ENCODE measurements around the gene INPP5K. TPM values are rescaled to one million over a fixed set of nuclear protein-coding genes. Genes with fewer than 3 reads are reported as not detected.
"Not testable (repeated sequence)": the region's sequence is repeated elsewhere in the genome, so short reads cannot be mapped to it uniquely, and the experiment has no call there.

The INPP5K gene
- total RNA-seq, 1 donor from 2014 or later: 23.0 TPM

GRCh38 chr17:1529863-1530262 is 13.5 kb upstream of the INPP5K start:
- H3K27me3 ChIP-seq (ENCODE audit: control insufficient read depth in 3 of 3, insufficient read depth in 3 of 3, low read length in 3 of 3): no peaks in the 10 kb centered on the region
- H3K9me3 ChIP-seq (ENCODE audit: control insufficient read depth in 3 of 3, low read length in 3 of 3): no peaks in the 10 kb centered on the region
- no peak overlapping the region for H3K9ac ChIP-seq (ENCODE audit: low read depth in 1 of 3, low read length in 3 of 3)
- no peak overlapping the region for H3K27ac ChIP-seq (ENCODE audit: low read depth, low read length)
- H3K4me3 ChIP-seq (ENCODE audit: low read length in 3 of 3): no peak overlapping the region
- H3K36me3 ChIP-seq (ENCODE audit: control insufficient read depth in 3 of 3, insufficient read depth in 3 of 3, low read length in 3 of 3): peaks cover 13 to 31% (median 22%) of the 10 kb centered on the region in 3 donors
- peaks cover 14 to 25% (median 24%) of the 10 kb centered on the region in 3 donors for H3K4me1 ChIP-seq (ENCODE audit: control insufficient read depth in 3 of 3, insufficient read depth in 3 of 3, low read length in 3 of 3)

GRCh38 chr17:1526876-1527275 is 10.5 kb upstream of the INPP5K start:
- H3K4me1 ChIP-seq (ENCODE audit: control insufficient read depth in 3 of 3, insufficient read depth in 3 of 3, low read length in 3 of 3); H3K4me3 ChIP-seq (ENCODE audit: low read length in 3 of 3); H3K9me3 ChIP-seq (ENCODE audit: control insufficient read depth in 3 of 3, low read length in 3 of 3); H3K9ac ChIP-seq (ENCODE audit: low read depth in 1 of 3, low read length in 3 of 3); H3K27ac ChIP-seq (ENCODE audit: low read depth, low read length); H3K27me3 ChIP-seq (ENCODE audit: control insufficient read depth in 3 of 3, insufficient read depth in 3 of 3, low read length in 3 of 3): not testable (repeated sequence)
- peaks cover 7 to 11% (median 11%) of the 10 kb centered on the region in 3 donors for H3K36me3 ChIP-seq (ENCODE audit: control insufficient read depth in 3 of 3, insufficient read depth in 3 of 3, low read length in 3 of 3)

- H3K4me1 ChIP-seq (ENCODE audit: control insufficient read depth in 3 of 3, insufficient read depth in 3 of 3, low read length in 3 of 3): peaks cover 12 to 33% (median 25%) of the 10 kb centered on the region in 3 donors
- H3K9ac ChIP-seq (ENCODE audit: low read depth in 1 of 3, low read length in 3 of 3): no peak overlapping the region
- peaks cover 11 to 14% (median 13%) of the 10 kb centered on the region in 3 donors for H3K36me3 ChIP-seq (ENCODE audit: control insufficient read depth in 3 of 3, insufficient read depth in 3 of 3, low read length in 3 of 3)
Measured at GRCh38 chr17:1522626-1523025, 6.2 kb upstream of the INPP5K start.

GRCh38 chr17:1521086-1521640 is 4.8 kb upstream of the INPP5K start:
- Histone ChIP-seq H3K9me3 (ENCODE audit: control insufficient read depth in 3 of 3, low read length in 3 of 3) (no peaks in the 10 kb centered on the region), H3K4me1 (ENCODE audit: control insufficient read depth in 3 of 3, insufficient read depth in 3 of 3, low read length in 3 of 3) (peaks cover 17 to 37% (median 27%) of the 10 kb centered on the region in 3 donors), H3K9ac (ENCODE audit: low read depth in 1 of 3, low read length in 3 of 3) (peak overlapping the region; percentile 15 to 73 (median 61)), H3K36me3 (ENCODE audit: control insufficient read depth in 3 of 3, insufficient read depth in 3 of 3, low read length in 3 of 3) (peaks cover 11 to 14% (median 13%) of the 10 kb centered on the region in 3 donors), H3K27me3 (ENCODE audit: control insufficient read depth in 3 of 3, insufficient read depth in 3 of 3, low read length in 3 of 3) (no peaks in the 10 kb centered on the region), H3K4me3 (ENCODE audit: low read length in 3 of 3) (peak overlapping the region in 2 of 3 donors; percentile 22 to 23), H3K27ac (ENCODE audit: low read depth, low read length) (peak overlapping the region; percentile 73)

More at GRCh38 chr17:1522626-1523025, 6.2 kb upstream of the INPP5K start:
- Histone ChIP-seq H3K9me3 (ENCODE audit: control insufficient read depth in 3 of 3, low read length in 3 of 3) (no peaks in the 10 kb centered on the region), H3K27me3 (ENCODE audit: control insufficient read depth in 3 of 3, insufficient read depth in 3 of 3, low read length in 3 of 3) (no peaks in the 10 kb centered on the region), H3K4me3 (ENCODE audit: low read length in 3 of 3) (no peak overlapping the region), H3K27ac (ENCODE audit: low read depth, low read length) (no peak overlapping the region)

- no peaks in the 10 kb centered on the region for H3K9me3 ChIP-seq (ENCODE audit: control insufficient read depth in 3 of 3, low read length in 3 of 3)
- H3K27me3 ChIP-seq (ENCODE audit: control insufficient read depth in 3 of 3, insufficient read depth in 3 of 3, low read length in 3 of 3): no peaks in the 10 kb centered on the region
- H3K27ac ChIP-seq (ENCODE audit: low read depth, low read length): no peak overlapping the region
- H3K9ac ChIP-seq (ENCODE audit: low read depth in 1 of 3, low read length in 3 of 3): no peak overlapping the region
- H3K4me3 ChIP-seq (ENCODE audit: low read length in 3 of 3): no peak overlapping the region
- H3K36me3 ChIP-seq (ENCODE audit: control insufficient read depth in 3 of 3, insufficient read depth in 3 of 3, low read length in 3 of 3): peaks cover 11 to 14% (median 13%) of the 10 kb centered on the region in 3 donors
- peaks cover 26 to 42% (median 33%) of the 10 kb centered on the region in 3 donors for H3K4me1 ChIP-seq (ENCODE audit: control insufficient read depth in 3 of 3, insufficient read depth in 3 of 3, low read length in 3 of 3)
Measured at GRCh38 chr17:1519678-1520077, 3.3 kb upstream of the INPP5K start.

- Histone ChIP-seq H3K27me3 (ENCODE audit: control insufficient read depth in 3 of 3, insufficient read depth in 3 of 3, low read length in 3 of 3) (no peaks in the 10 kb centered on the region), H3K9ac (ENCODE audit: low read depth in 1 of 3, low read length in 3 of 3) (no peak overlapping the region), H3K36me3 (ENCODE audit: control insufficient read depth in 3 of 3, insufficient read depth in 3 of 3, low read length in 3 of 3) (peaks cover 13 to 19% (median 16%) of the 10 kb centered on the region in 3 donors), H3K4me1 (ENCODE audit: control insufficient read depth in 3 of 3, insufficient read depth in 3 of 3, low read length in 3 of 3) (peaks cover 29 to 45% (median 40%) of the 10 kb centered on the region in 3 donors), H3K4me3 (ENCODE audit: low read length in 3 of 3) (no peak overlapping the region), H3K27ac (ENCODE audit: low read depth, low read length) (no peak overlapping the region), H3K9me3 (ENCODE audit: control insufficient read depth in 3 of 3, low read length in 3 of 3) (no peaks in the 10 kb centered on the region)
Measured at GRCh38 chr17:1518410-1518809, 2.0 kb upstream of the INPP5K start.

GRCh38 chr17:1515640-1516387 is 598 bp downstream of the INPP5K start:
- Histone ChIP-seq H3K4me1 (ENCODE audit: control insufficient read depth in 3 of 3, insufficient read depth in 3 of 3, low read length in 3 of 3) (peaks cover 46 to 57% (median 52%) of the 10 kb centered on the region in 3 donors), H3K9ac (ENCODE audit: low read depth in 1 of 3, low read length in 3 of 3) (peak overlapping the region; percentile 90 to 96 (median 93)), H3K36me3 (ENCODE audit: control insufficient read depth in 3 of 3, insufficient read depth in 3 of 3, low read length in 3 of 3) (peaks cover 16 to 21% (median 18%) of the 10 kb centered on the region in 3 donors), H3K27ac (ENCODE audit: low read depth, low read length) (peak overlapping the region; percentile 92), H3K4me3 (ENCODE audit: low read length in 3 of 3) (peak overlapping the region; percentile 88 to 95 (median 95)), H3K9me3 (ENCODE audit: control insufficient read depth in 3 of 3, low read length in 3 of 3) (no peaks in the 10 kb centered on the region), H3K27me3 (ENCODE audit: control insufficient read depth in 3 of 3, insufficient read depth in 3 of 3, low read length in 3 of 3) (no peaks in the 10 kb centered on the region)

- peak overlapping the region in 2 of 3 donors; percentile 39 to 64 for H3K9ac ChIP-seq (ENCODE audit: low read depth in 1 of 3, low read length in 3 of 3)
- no peak overlapping the region for H3K4me3 ChIP-seq (ENCODE audit: low read length in 3 of 3)
- H3K27me3 ChIP-seq (ENCODE audit: control insufficient read depth in 3 of 3, insufficient read depth in 3 of 3, low read length in 3 of 3): no peaks in the 10 kb centered on the region
- peaks cover 44 to 55% (median 52%) of the 10 kb centered on the region in 3 donors for H3K4me1 ChIP-seq (ENCODE audit: control insufficient read depth in 3 of 3, insufficient read depth in 3 of 3, low read length in 3 of 3)
- H3K36me3 ChIP-seq (ENCODE audit: control insufficient read depth in 3 of 3, insufficient read depth in 3 of 3, low read length in 3 of 3): peaks cover 26 to 28% (median 27%) of the 10 kb centered on the region in 3 donors
- no peaks in the 10 kb centered on the region for H3K9me3 ChIP-seq (ENCODE audit: control insufficient read depth in 3 of 3, low read length in 3 of 3)
- peak overlapping the region; percentile 62 for H3K27ac ChIP-seq (ENCODE audit: low read depth, low read length)
Measured at GRCh38 chr17:1512351-1512750, 4.1 kb downstream of the INPP5K start.

- Histone ChIP-seq H3K27ac (ENCODE audit: low read depth, low read length) (peak overlapping the region; percentile 62), H3K4me1 (ENCODE audit: control insufficient read depth in 3 of 3, insufficient read depth in 3 of 3, low read length in 3 of 3) (peaks cover 43 to 55% (median 52%) of the 10 kb centered on the region in 3 donors), H3K9me3 (ENCODE audit: control insufficient read depth in 3 of 3, low read length in 3 of 3) (no peaks in the 10 kb centered on the region), H3K9ac (ENCODE audit: low read depth in 1 of 3, low read length in 3 of 3) (peak overlapping the region; percentile 27 to 69 (median 39)), H3K36me3 (ENCODE audit: control insufficient read depth in 3 of 3, insufficient read depth in 3 of 3, low read length in 3 of 3) (peaks cover 27 to 33% (median 30%) of the 10 kb centered on the region in 3 donors), H3K4me3 (ENCODE audit: low read length in 3 of 3) (no peak overlapping the region), H3K27me3 (ENCODE audit: control insufficient read depth in 3 of 3, insufficient read depth in 3 of 3, low read length in 3 of 3) (no peaks in the 10 kb centered on the region)
Measured at GRCh38 chr17:1511756-1512321, 4.6 kb downstream of the INPP5K start.

All from skeletal muscle tissue (tissue), 4 donors.